ENCODE measurements around the gene ITGB1. TPM values are rescaled to one million over a fixed set of nuclear protein-coding genes. Genes with fewer than 3 reads are reported as not detected.

ITGB1 gene
- total RNA-seq, 2 donors from 2014 or later: 254 to 393 TPM

- intact Hi-C loops (cut with DNase I): no loop called here
- Histone ChIP-seq H3K36me3 (no peaks in the 10 kb centered on the region), H3K9me3 (no peaks in the 10 kb centered on the region), H3K27me3 (no peaks in the 10 kb centered on the region), H3K9ac (ENCODE audit: low read depth in 2 of 2, low read length in 2 of 2) (no peak overlapping the region), H3K4me3 (no peak overlapping the region), H3K27ac (no peak overlapping the region), H3K4me1 (no peaks in the 10 kb centered on the region)
- no peak for DNase-seq
- no peak for TF ChIP-seq CTCF (IDR thresholded peaks at IDR 0.05)
These were observed 69.7 kb downstream of the ITGB1 start for GRCh38 chr10:32888161-32888927.

GRCh38 chr10:32887481-32887880, 70.5 kb downstream of the ITGB1 start:
- Histone ChIP-seq H3K27ac (no peak overlapping the region), H3K9me3 (no peaks in the 10 kb centered on the region), H3K36me3 (no peaks in the 10 kb centered on the region), H3K4me3 (no peak overlapping the region), H3K9ac (ENCODE audit: low read depth in 2 of 2, low read length in 2 of 2) (no peak overlapping the region), H3K4me1 (no peaks in the 10 kb centered on the region), H3K27me3 (no peaks in the 10 kb centered on the region)
- intact Hi-C loops (cut with DNase I): no loop called here
- no peak for TF ChIP-seq CTCF (IDR thresholded peaks at IDR 0.05)
- no peak for DNase-seq

GRCh38 chr10:32882076-32882475, 76.0 kb downstream of the ITGB1 start:
- DNase-seq: no peak

GRCh38 chr10:32878646-32879045, 79.4 kb downstream of the ITGB1 start:
- no peaks in the 10 kb centered on the region for H3K4me1 ChIP-seq
- H3K9ac ChIP-seq (ENCODE audit: low read depth in 2 of 2, low read length in 2 of 2): no peak overlapping the region
- DNase-seq: no peak
- H3K4me3 ChIP-seq: no peak overlapping the region
- intact Hi-C loops (cut with DNase I): no loop called here
- H3K9me3 ChIP-seq: no peaks in the 10 kb centered on the region
- H3K27ac ChIP-seq: no peak overlapping the region
- no peak for TF ChIP-seq CTCF (IDR thresholded peaks at IDR 0.05)
- no peaks in the 10 kb centered on the region for H3K27me3 ChIP-seq
- no peaks in the 10 kb centered on the region for H3K36me3 ChIP-seq

More at GRCh38 chr10:32882076-32882475, 76.0 kb downstream of the ITGB1 start:
- Histone ChIP-seq H3K36me3 (no peaks in the 10 kb centered on the region), H3K4me1 (no peaks in the 10 kb centered on the region), H3K27ac (no peak overlapping the region), H3K9ac (ENCODE audit: low read depth in 2 of 2, low read length in 2 of 2) (no peak overlapping the region), H3K27me3 (no peaks in the 10 kb centered on the region), H3K9me3 (no peaks in the 10 kb centered on the region), H3K4me3 (no peak overlapping the region)
- intact Hi-C loops (cut with DNase I): no loop called here
- TF ChIP-seq CTCF (IDR thresholded peaks at IDR 0.05): no peak

- H3K4me1 ChIP-seq: no peaks in the 10 kb centered on the region
- no peaks in the 10 kb centered on the region for H3K27me3 ChIP-seq
- H3K9me3 ChIP-seq: no peaks in the 10 kb centered on the region
- TF ChIP-seq CTCF (IDR thresholded peaks at IDR 0.05): no peak
- H3K36me3 ChIP-seq: no peaks in the 10 kb centered on the region
- no peak overlapping the region for H3K27ac ChIP-seq
- H3K9ac ChIP-seq (ENCODE audit: low read depth in 2 of 2, low read length in 2 of 2): no peak overlapping the region
- H3K4me3 ChIP-seq: no peak overlapping the region
- intact Hi-C loops (cut with DNase I): no loop called here
- no peak for DNase-seq
These were observed 80.1 kb downstream of the ITGB1 start for GRCh38 chr10:32877915-32878314.
